ENCODE results near the gene IMMP2L.

IMMP2L gene

DNA sequence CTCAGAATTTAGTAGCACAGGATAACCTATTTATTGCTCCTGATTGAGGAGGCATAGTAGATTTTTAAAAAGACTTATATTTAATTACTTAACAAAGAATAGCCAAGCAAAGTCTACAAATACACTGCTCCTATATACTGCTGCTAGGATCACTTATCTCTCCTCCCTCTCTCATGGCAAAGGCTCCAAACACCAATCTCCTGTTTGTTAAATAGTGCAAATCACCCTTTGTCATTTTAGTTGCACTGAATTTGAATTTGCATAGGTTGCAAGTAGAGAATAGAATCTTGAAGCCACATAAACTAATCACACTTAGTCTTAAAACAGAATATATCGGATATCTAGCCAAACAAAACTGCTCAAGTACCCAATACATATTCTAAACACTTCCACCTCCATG is 690.4 kb downstream of the IMMP2L start:
- Histone ChIP-seq H3K27ac (ENCODE audit: low read length) (no peak overlapping the region), H3K9me3 (ENCODE audit: control insufficient read depth in 1 of 2, low read length in 2 of 2) (no peaks in the 10 kb centered on the region), H3K36me3 (ENCODE audit: control insufficient read depth in 1 of 2, insufficient read depth in 2 of 2, low read length in 2 of 2) (no peaks in the 10 kb centered on the region), H3K4me1 (ENCODE audit: control insufficient read depth in 1 of 2, insufficient read depth in 2 of 2, low read length in 2 of 2) (peaks cover 0 to 7% of the 10 kb centered on the region in 2 donors), H3K4me3 (ENCODE audit: low read depth in 1 of 2, low read length in 2 of 2) (no peak overlapping the region), H3K27me3 (ENCODE audit: low read depth, low read length) (no peaks in the 10 kb centered on the region)

DNA sequence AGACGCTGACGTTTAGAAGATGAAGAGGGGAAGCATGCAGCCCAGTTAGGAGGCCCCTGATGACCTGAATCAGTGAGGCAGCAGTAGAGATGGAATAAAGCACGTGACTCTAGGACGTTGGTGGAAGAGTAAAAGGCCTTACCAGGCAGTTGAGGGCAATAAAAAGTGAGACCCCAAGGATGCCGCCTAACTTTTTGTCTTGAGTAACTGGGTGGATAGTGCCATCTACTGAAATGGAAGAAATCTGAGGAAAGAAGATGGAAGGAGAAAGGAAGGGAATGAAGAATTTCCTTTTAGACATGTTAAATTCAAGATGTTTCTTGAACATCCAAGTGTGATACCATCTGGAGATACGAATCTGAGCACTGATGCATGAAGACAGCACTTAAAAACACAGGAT is 691.4 kb downstream of the IMMP2L start:
- H3K36me3 ChIP-seq (ENCODE audit: control insufficient read depth in 1 of 2, insufficient read depth in 2 of 2, low read length in 2 of 2), result no peaks in the 10 kb centered on the region
- H3K4me1 ChIP-seq (ENCODE audit: control insufficient read depth in 1 of 2, insufficient read depth in 2 of 2, low read length in 2 of 2), result peaks cover 0 to 7% of the 10 kb centered on the region in 2 donors
- H3K27ac ChIP-seq (ENCODE audit: low read length), result no peak overlapping the region
- H3K27me3 ChIP-seq (ENCODE audit: low read depth, low read length), result no peaks in the 10 kb centered on the region
- H3K9me3 ChIP-seq (ENCODE audit: control insufficient read depth in 1 of 2, low read length in 2 of 2), result no peaks in the 10 kb centered on the region
- H3K4me3 ChIP-seq (ENCODE audit: low read depth in 1 of 2, low read length in 2 of 2), result no peak overlapping the region

DNA sequence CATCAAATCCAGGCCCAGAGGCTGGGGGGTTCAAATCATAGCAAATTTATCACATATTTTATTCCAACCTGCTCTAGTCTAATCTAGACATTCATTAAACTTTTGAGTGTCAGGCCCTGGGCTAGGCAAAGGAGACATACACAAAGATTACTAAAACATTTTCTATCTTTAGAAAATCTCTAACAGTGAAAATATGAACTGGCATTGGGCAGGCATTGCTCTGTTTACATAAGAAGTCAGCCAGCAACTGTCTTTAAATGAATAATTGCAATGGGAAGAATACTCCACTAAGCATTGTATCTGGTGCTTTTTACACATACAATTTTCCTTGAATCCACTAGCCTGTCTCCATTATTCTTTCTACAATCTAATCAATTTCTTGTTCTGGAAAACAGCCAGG is 693.8 kb downstream of the IMMP2L start:
- Histone ChIP-seq H3K4me3 (ENCODE audit: low read depth in 1 of 2, low read length in 2 of 2) (no peak overlapping the region), H3K4me1 (ENCODE audit: control insufficient read depth in 1 of 2, insufficient read depth in 2 of 2, low read length in 2 of 2) (peaks cover 0 to 7% of the 10 kb centered on the region in 2 donors), H3K27ac (ENCODE audit: low read length) (no peak overlapping the region), H3K36me3 (ENCODE audit: control insufficient read depth in 1 of 2, insufficient read depth in 2 of 2, low read length in 2 of 2) (no peaks in the 10 kb centered on the region), H3K9me3 (ENCODE audit: control insufficient read depth in 1 of 2, low read length in 2 of 2) (no peaks in the 10 kb centered on the region), H3K27me3 (ENCODE audit: low read depth, low read length) (no peaks in the 10 kb centered on the region)

DNA sequence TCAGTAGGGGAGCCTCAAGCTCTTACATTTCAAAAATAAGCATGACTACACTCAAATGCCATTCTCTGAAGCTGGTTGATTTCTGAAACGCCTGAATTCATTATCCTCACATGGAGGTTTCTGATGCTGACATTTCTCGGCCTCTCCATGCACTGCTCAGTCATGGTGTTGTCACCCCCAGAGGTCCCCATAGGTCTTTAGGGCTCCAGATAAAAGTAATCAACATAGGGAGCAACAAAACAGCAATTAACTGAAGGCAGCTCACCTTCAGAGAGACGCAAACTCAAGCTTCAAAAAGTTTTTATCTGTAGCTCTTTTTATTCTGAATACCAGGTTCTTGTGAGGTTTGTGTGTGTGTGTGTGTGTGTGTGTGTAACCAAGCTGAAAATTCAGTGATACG is 694.5 kb downstream of the IMMP2L start:
- H3K9me3 ChIP-seq (ENCODE audit: control insufficient read depth in 1 of 2, low read length in 2 of 2), result no peaks in the 10 kb centered on the region
- no peaks in the 10 kb centered on the region for H3K36me3 ChIP-seq (ENCODE audit: control insufficient read depth in 1 of 2, insufficient read depth in 2 of 2, low read length in 2 of 2)
- peaks cover 0 to 7% of the 10 kb centered on the region in 2 donors for H3K4me1 ChIP-seq (ENCODE audit: control insufficient read depth in 1 of 2, insufficient read depth in 2 of 2, low read length in 2 of 2)
- H3K27me3 ChIP-seq (ENCODE audit: low read depth, low read length), result no peaks in the 10 kb centered on the region
- H3K4me3 ChIP-seq (ENCODE audit: low read depth in 1 of 2, low read length in 2 of 2), result no peak overlapping the region
- no peak overlapping the region for H3K27ac ChIP-seq (ENCODE audit: low read length)

DNA sequence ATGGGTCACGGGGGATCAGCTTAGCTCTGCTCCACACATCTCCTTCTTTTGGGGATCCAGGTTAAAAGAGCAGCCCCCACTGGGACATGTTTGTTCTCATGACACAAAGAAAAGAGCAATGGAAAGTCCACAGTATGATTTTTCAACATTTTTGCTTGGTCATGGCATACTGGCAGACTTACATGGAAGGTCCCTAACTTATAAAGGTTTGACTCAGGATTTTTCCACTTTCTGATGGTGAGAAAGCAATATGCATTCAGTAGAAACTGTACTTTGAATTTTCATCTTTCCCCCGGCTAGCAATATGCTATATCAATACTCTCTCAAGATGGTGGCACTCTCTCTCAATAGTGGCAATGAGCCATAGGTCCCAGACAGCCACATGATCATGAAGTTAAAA is 699.0 kb downstream of the IMMP2L start:
- Histone ChIP-seq H3K4me1 (ENCODE audit: control insufficient read depth in 1 of 2, insufficient read depth in 2 of 2, low read length in 2 of 2) (peaks cover 0 to 2% of the 10 kb centered on the region in 2 donors), H3K27ac (ENCODE audit: low read length) (no peak overlapping the region), H3K27me3 (ENCODE audit: low read depth, low read length) (no peaks in the 10 kb centered on the region), H3K36me3 (ENCODE audit: control insufficient read depth in 1 of 2, insufficient read depth in 2 of 2, low read length in 2 of 2) (no peaks in the 10 kb centered on the region), H3K9me3 (ENCODE audit: control insufficient read depth in 1 of 2, low read length in 2 of 2) (no peaks in the 10 kb centered on the region), H3K4me3 (ENCODE audit: low read depth in 1 of 2, low read length in 2 of 2) (no peak overlapping the region)

DNA sequence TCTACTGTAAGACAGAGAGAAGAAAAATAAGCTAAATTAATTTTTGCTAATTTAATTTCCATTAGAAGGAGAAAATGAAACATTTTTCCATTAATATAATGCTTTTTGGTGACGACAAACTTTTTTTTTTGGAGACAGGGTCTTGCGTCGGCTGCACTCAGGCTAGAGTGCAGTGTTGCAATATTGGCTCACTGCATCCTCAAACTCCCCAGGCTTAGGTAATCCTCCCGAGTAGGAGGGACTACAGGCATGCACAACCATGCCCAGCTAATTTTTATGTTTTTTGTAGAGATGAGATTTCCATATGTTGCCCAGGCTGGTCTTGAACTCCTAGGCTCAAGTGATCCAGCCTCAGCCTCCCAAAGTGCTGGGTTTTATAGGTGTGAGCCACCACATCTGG is 701.1 kb downstream of the IMMP2L start:
- Histone ChIP-seq H3K4me3 (ENCODE audit: low read depth in 1 of 2, low read length in 2 of 2) (no peak overlapping the region), H3K27ac (ENCODE audit: low read length) (no peak overlapping the region), H3K4me1 (ENCODE audit: control insufficient read depth in 1 of 2, insufficient read depth in 2 of 2, low read length in 2 of 2) (no peaks in the 10 kb centered on the region), H3K9me3 (ENCODE audit: control insufficient read depth in 1 of 2, low read length in 2 of 2) (no peaks in the 10 kb centered on the region), H3K27me3 (ENCODE audit: low read depth, low read length) (no peaks in the 10 kb centered on the region), H3K36me3 (ENCODE audit: control insufficient read depth in 1 of 2, insufficient read depth in 2 of 2, low read length in 2 of 2) (no peaks in the 10 kb centered on the region)

DNA sequence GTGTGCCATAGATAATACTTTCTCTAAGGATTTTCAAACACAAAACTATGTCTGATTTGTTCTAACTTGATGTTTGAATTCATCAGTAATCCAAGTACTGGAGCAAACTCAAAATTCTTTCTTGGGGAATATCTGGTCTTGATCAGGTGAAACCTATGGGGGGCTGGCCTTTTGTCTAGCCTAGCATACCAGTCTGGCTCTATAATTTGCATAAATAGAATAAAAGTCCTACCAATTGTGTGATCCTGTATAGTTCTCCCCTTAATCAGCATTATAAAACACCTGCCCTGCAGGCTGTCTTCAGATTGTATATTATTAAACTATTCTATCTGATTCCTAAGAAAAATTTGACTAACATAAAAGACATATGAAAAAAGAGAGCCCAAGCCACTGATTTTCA is 705.2 kb downstream of the IMMP2L start:
- Histone ChIP-seq H3K4me3 (ENCODE audit: low read depth in 1 of 2, low read length in 2 of 2) (no peak overlapping the region), H3K27ac (ENCODE audit: low read length) (no peak overlapping the region)

DNA sequence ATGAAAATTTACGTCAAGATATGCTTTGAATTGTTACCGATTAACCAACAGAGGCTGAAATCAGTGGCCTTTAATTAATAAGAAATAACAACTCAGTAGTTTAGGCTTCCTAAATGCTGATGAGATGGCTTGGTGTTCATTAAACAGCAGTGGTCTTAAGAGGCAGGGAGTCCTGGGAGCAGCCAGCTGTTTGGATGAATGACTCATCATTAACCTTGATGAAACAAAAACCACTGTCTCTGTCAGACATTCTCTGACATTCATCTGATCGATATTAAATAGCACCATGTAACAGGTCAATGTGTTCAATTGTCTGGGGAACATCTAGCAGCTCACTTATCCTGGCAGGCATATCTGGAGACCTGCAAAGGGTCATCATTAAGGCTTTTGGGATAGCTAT is 705.6 kb downstream of the IMMP2L start:
- H3K27ac ChIP-seq (ENCODE audit: low read length), result no peak overlapping the region
- H3K9me3 ChIP-seq (ENCODE audit: control insufficient read depth in 1 of 2, low read length in 2 of 2), result no peaks in the 10 kb centered on the region
- no peak overlapping the region for H3K4me3 ChIP-seq (ENCODE audit: low read depth in 1 of 2, low read length in 2 of 2)
- no peaks in the 10 kb centered on the region for H3K36me3 ChIP-seq (ENCODE audit: control insufficient read depth in 1 of 2, insufficient read depth in 2 of 2, low read length in 2 of 2)
- H3K4me1 ChIP-seq (ENCODE audit: control insufficient read depth in 1 of 2, insufficient read depth in 2 of 2, low read length in 2 of 2), result no peaks in the 10 kb centered on the region
- no peaks in the 10 kb centered on the region for H3K27me3 ChIP-seq (ENCODE audit: low read depth, low read length)

More for the DNA sequence above, 705.2 kb downstream of the IMMP2L start:
- Histone ChIP-seq H3K9me3 (ENCODE audit: control insufficient read depth in 1 of 2, low read length in 2 of 2) (no peaks in the 10 kb centered on the region), H3K4me1 (ENCODE audit: control insufficient read depth in 1 of 2, insufficient read depth in 2 of 2, low read length in 2 of 2) (no peaks in the 10 kb centered on the region), H3K36me3 (ENCODE audit: control insufficient read depth in 1 of 2, insufficient read depth in 2 of 2, low read length in 2 of 2) (no peaks in the 10 kb centered on the region), H3K27me3 (ENCODE audit: low read depth, low read length) (no peaks in the 10 kb centered on the region)

DNA sequence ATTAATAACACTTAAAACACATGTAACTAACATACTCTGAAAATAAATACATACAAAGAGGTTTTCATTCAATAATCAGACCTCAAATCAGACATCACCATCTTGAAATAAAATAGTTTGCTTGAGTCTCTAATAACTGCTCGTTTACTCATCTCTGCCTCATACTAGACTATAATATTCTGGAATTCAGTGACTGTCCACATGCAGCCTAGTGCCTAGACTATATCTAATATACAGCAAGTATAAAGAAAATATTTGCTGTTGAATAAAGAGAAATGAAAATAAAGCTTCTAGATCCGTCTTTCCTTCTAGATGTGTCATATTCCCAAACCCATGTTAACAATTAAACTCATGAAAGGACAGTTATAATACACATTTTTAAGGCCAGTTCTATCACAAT is 707.6 kb downstream of the IMMP2L start:
- H3K27ac ChIP-seq (ENCODE audit: low read length), result no peak overlapping the region
- H3K9me3 ChIP-seq (ENCODE audit: control insufficient read depth in 1 of 2, low read length in 2 of 2), result no peaks in the 10 kb centered on the region
- H3K4me1 ChIP-seq (ENCODE audit: control insufficient read depth in 1 of 2, insufficient read depth in 2 of 2, low read length in 2 of 2), result no peaks in the 10 kb centered on the region
- no peak overlapping the region for H3K4me3 ChIP-seq (ENCODE audit: low read depth in 1 of 2, low read length in 2 of 2)
- H3K27me3 ChIP-seq (ENCODE audit: low read depth, low read length), result no peaks in the 10 kb centered on the region
- H3K36me3 ChIP-seq (ENCODE audit: control insufficient read depth in 1 of 2, insufficient read depth in 2 of 2, low read length in 2 of 2), result no peaks in the 10 kb centered on the region

DNA sequence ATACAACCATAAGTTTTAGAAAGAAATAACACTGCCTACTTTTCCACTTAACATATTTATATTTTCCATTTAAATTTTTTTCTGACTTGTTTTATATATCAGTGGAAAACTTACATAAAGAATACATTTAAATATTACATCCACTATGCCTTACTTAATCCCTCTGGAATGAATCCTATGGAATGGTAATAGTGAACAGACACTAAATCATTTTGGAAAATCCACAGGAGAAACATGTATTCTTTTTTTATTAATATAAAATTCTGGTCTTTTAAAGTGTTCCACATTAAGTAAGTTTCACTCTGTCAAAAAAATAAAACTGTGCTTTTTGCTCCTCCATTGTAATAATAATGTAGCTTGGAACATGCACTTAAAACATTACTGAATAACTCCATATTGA is 708.1 kb downstream of the IMMP2L start:
- no peaks in the 10 kb centered on the region for H3K36me3 ChIP-seq (ENCODE audit: control insufficient read depth in 1 of 2, insufficient read depth in 2 of 2, low read length in 2 of 2)
- no peaks in the 10 kb centered on the region for H3K9me3 ChIP-seq (ENCODE audit: control insufficient read depth in 1 of 2, low read length in 2 of 2)
- H3K4me3 ChIP-seq (ENCODE audit: low read depth in 1 of 2, low read length in 2 of 2), result no peak overlapping the region
- H3K4me1 ChIP-seq (ENCODE audit: control insufficient read depth in 1 of 2, insufficient read depth in 2 of 2, low read length in 2 of 2), result no peaks in the 10 kb centered on the region
- H3K27ac ChIP-seq (ENCODE audit: low read length), result no peak overlapping the region
- no peaks in the 10 kb centered on the region for H3K27me3 ChIP-seq (ENCODE audit: low read depth, low read length)

DNA sequence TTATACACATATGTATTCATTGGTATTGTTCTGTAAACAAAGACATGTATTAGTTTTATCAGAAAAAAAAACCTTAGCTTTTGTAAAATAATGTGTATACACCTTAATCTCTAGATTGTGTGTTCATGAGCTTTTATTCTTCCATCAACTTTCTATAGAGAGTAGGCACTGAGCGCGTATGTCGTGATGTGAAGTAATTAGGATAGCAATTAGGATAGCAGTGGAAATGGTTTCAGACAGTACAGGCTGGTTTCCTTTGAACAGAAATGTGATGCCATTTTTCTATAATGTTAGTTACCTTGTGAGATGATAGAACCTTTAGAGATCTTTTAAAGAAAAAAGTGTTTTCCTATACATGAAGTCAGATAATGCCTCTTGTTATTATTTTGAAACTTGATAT is 709.0 kb downstream of the IMMP2L start:
- no peaks in the 10 kb centered on the region for H3K27me3 ChIP-seq (ENCODE audit: low read depth, low read length)
- H3K27ac ChIP-seq (ENCODE audit: low read length), result no peak overlapping the region
- no peaks in the 10 kb centered on the region for H3K36me3 ChIP-seq (ENCODE audit: control insufficient read depth in 1 of 2, insufficient read depth in 2 of 2, low read length in 2 of 2)
- no peak overlapping the region for H3K4me3 ChIP-seq (ENCODE audit: low read depth in 1 of 2, low read length in 2 of 2)
- H3K9me3 ChIP-seq (ENCODE audit: control insufficient read depth in 1 of 2, low read length in 2 of 2), result no peaks in the 10 kb centered on the region
- H3K4me1 ChIP-seq (ENCODE audit: control insufficient read depth in 1 of 2, insufficient read depth in 2 of 2, low read length in 2 of 2), result no peaks in the 10 kb centered on the region

DNA sequence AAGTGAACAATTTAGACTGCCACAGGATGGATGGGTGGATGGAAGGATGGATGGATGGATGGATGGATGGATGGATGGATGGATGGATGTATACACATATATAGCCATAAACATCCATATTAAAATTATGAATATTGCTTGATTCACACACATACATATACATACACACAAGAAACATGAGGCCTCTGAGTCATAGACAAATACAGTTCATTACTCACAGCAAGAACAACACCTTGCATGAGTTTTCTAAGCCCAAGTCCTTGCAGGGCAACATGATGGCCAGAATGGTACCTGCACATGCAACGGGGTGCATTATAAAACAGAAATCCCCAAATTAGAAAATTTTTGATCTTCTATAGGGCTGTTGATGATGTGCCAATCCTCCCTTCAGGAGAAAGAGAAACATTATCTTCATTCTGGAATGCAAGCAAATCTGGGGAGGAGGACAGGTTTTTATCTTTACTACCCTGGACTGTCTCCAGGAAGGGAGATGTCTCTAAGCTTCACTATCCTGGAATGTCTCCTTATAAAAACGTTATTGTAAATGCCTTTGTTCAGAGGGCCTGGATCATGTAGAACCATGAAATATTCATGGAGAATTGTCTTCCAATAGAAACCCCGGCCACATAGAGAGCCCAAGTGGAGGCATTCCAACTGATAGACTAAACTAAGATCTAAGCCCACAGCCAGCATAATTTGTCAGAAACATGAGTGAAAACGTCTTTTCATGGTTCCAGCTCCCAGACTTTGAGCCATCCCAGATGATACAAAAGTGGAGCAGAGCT is 709.9 kb downstream of the IMMP2L start:
- Histone ChIP-seq H3K27ac (ENCODE audit: low read length) (no peak overlapping the region), H3K27me3 (ENCODE audit: low read depth, low read length) (no peaks in the 10 kb centered on the region), H3K4me1 (ENCODE audit: control insufficient read depth in 1 of 2, insufficient read depth in 2 of 2, low read length in 2 of 2) (no peaks in the 10 kb centered on the region), H3K36me3 (ENCODE audit: control insufficient read depth in 1 of 2, insufficient read depth in 2 of 2, low read length in 2 of 2) (no peaks in the 10 kb centered on the region), H3K9me3 (ENCODE audit: control insufficient read depth in 1 of 2, low read length in 2 of 2) (no peaks in the 10 kb centered on the region), H3K4me3 (ENCODE audit: low read depth in 1 of 2, low read length in 2 of 2) (no peak overlapping the region)

Data from muscle layer of duodenum (tissue), 2 donors.